UCSD-AML1 (cell line): ENCODE results near the gene CCNB2.
A peak's percentile ranks its signal among the peaks of the same experiment; 100 is the strongest.
"Not testable (repeated sequence)": the region's sequence is repeated elsewhere in the genome, so short reads cannot be mapped to it uniquely, and the experiment has no call there.

Experiments
- DNase-seq: peaks from one replicate; lab custom pipeline; 2025; ENCODE audit not compliant: unreplicated experiment; lab: John Stamatoyannopoulos, UW

The CCNB2 gene

GRCh38 chr15:59133929-59134427 lies 29.0 kb downstream of the CCNB2 start:
- no peak for DNase-seq

GRCh38 chr15:59137566-59137965 lies 32.6 kb downstream of the CCNB2 start:
- no peak for DNase-seq

GRCh38 chr15:59138243-59138642 lies 33.3 kb downstream of the CCNB2 start:
- peak; percentile 75 for DNase-seq

- DNase-seq = no peak
Measured at GRCh38 chr15:59140422-59141226, 35.7 kb downstream of the CCNB2 start.

- no peak for DNase-seq
Measured at GRCh38 chr15:59143281-59143680, 38.3 kb downstream of the CCNB2 start.

GRCh38 chr15:59144594-59144993 lies 39.6 kb downstream of the CCNB2 start:
- DNase-seq = not testable (repeated sequence)

- no peak for DNase-seq
Measured at GRCh38 chr15:59147666-59148065, 42.7 kb downstream of the CCNB2 start.

- no peak for DNase-seq
Measured at GRCh38 chr15:59148153-59148833, 43.3 kb downstream of the CCNB2 start.

- DNase-seq = no peak
Measured at GRCh38 chr15:59150185-59150584, 45.2 kb downstream of the CCNB2 start.

- no peak for DNase-seq
Measured at GRCh38 chr15:59152694-59153450, 47.9 kb downstream of the CCNB2 start.

GRCh38 chr15:59153466-59153865 lies 48.5 kb downstream of the CCNB2 start:
- DNase-seq = no peak

GRCh38 chr15:59154243-59154642 lies 49.3 kb downstream of the CCNB2 start:
- DNase-seq = no peak

- no peak for DNase-seq
Measured at GRCh38 chr15:59155431-59155830, 50.5 kb downstream of the CCNB2 start.

- DNase-seq = no peak
Measured at GRCh38 chr15:59157396-59157795, 52.5 kb downstream of the CCNB2 start.

GRCh38 chr15:59157840-59158700 lies 53.1 kb downstream of the CCNB2 start:
- DNase-seq = no peak

- DNase-seq = no peak
Measured at GRCh38 chr15:59158701-59159034, 53.7 kb downstream of the CCNB2 start.

GRCh38 chr15:59159210-59159609 lies 54.3 kb downstream of the CCNB2 start:
- no peak for DNase-seq

- peak; percentile 34 for DNase-seq
Measured at GRCh38 chr15:59160880-59161593, 56.1 kb downstream of the CCNB2 start.

- DNase-seq = not testable (repeated sequence)
Measured at GRCh38 chr15:59162080-59162479, 57.1 kb downstream of the CCNB2 start.

- DNase-seq = peak; percentile 20
Measured at GRCh38 chr15:59165726-59166125, 60.8 kb downstream of the CCNB2 start.
